22Rv1 (cell line): ENCODE measurements around the gene GALNT16.

Experiments
- H3K27ac ChIP-seq: fragments of 450-650 bp; 2 replicates; pipeline ENCODE4 v1.5.1; 2017
- CTCF ChIP-seq: fragments of 450-650 bp; IDR thresholded peaks from 2 replicates; pipeline ENCODE4 v1.5.1; 2017; ENCODE audit warnings: mild to moderate bottlenecking
- ZFX ChIP-seq: fragments of 450-650 bp; IDR thresholded peaks from 2 replicates; pipeline ENCODE4 v1.6.1; 2017; ENCODE audit warnings: antibody characterized with exemption, borderline replicate concordance

GALNT16 gene

GRCh38 chr14:69318901-69319475 lies 59.0 kb downstream of the GALNT16 start:
- no peak overlapping the region for H3K27ac ChIP-seq
- no peak for TF ChIP-seq ZFX
- no peak for TF ChIP-seq CTCF

DNA sequence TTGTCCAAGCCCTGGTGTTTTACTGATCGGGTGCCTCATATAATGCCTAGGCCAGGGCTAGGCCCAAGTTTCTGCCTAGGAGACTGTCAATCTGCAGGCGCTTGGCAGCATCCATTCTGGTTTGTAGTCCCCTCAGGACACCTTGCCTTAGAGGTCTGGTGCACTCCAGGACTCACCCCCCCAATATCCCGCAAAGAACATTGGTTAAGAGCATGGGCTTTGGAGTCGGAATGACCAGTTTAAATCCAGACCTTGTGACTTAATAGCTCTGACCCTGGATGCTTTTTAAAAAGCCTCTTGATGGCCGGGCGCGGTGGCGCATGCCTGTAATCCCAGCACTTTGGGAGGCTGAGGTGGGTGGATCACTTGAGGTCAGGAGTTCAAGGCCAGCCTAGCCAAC lies 60.0 kb downstream of the GALNT16 start:
- no peak for TF ChIP-seq ZFX
- no peak for TF ChIP-seq CTCF

DNA sequence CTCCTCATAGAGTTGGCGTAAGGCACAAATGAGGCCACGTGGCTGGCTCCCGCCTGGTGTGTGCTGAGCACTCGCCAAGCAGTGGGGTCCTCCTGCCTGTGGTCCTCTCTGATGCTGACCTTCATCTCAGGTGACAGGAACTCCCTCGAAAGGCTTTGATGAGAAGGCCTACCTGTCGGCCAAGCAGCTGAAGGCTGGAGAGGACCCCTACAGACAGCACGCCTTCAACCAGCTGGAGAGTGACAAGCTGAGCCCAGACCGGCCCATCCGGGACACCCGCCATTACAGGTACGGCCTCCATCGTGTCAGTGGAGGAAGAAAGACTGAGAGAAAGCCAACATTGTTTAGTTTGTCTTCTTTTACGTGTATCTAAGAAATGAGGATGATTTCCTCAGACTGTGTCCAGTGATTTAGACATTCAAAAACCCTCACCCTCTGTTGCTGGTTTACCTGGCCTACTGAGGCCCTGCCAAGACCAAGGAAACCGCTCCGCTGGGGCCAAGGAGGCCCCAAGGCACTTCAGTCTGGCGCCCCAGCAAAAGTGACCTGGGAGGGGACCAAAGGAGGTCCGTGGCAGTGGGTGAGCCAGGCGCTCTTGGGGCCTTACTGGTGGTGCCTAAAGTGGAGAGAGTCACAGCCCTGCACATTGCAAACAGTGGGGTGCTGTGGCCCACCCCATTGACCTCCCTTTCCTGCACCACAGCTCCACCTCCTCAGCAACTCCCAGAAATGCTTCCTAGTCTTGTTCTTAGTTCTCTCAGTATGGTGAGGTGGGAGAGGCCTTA lies 60.8 kb downstream of the GALNT16 start:
- no peak overlapping the region for H3K27ac ChIP-seq
- TF ChIP-seq ZFX (no peak), CTCF (no peak)

More for the DNA sequence above, 60.0 kb downstream of the GALNT16 start:
- H3K27ac ChIP-seq, result no peak overlapping the region

- H3K27ac ChIP-seq, result no peak overlapping the region
- TF ChIP-seq ZFX (no peak), CTCF (no peak)
Observed at GRCh38 chr14:69321601-69322330, 61.8 kb downstream of the GALNT16 start.

- TF ChIP-seq CTCF (no peak), ZFX (no peak)
- no peak overlapping the region for H3K27ac ChIP-seq
Observed at GRCh38 chr14:69323266-69323998, 63.5 kb downstream of the GALNT16 start.

DNA sequence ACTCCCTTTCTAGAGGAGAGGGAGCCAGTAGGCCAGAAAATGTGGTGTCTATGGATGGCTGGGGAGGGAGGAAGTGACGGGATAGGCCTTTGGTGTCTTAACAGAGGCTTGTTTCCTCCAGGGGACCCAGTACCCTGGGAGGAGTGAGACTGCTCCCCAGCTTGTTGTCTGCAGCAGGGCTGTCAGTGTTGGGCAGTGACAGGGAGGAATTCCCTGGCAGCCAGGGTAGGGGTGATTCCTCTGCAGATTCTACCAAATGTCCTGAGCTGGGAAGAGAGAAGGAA lies 64.0 kb downstream of the GALNT16 start:
- no peak for TF ChIP-seq ZFX
- TF ChIP-seq CTCF, result no peak
- H3K27ac ChIP-seq, result no peak overlapping the region
